ENCODE data around the gene MICU1. TPM values are rescaled to one million over a fixed set of nuclear protein-coding genes. Genes with fewer than 3 reads are reported as not detected.
"Not testable (repeated sequence)": the region's sequence is repeated elsewhere in the genome, so short reads cannot be mapped to it uniquely, and the experiment has no call there.

The MICU1 gene
- total RNA-seq, 2 donors from 2014 or later = 19.1 to 19.9 TPM

- H3K9me3 ChIP-seq (ENCODE audit: control insufficient read depth, low read length, poor library complexity, severe bottlenecking); H3K27me3 Mint-ChIP-seq; H3K27ac Mint-ChIP-seq; DNase-seq; H3K4me3 Mint-ChIP-seq; ATAC-seq: not testable (repeated sequence)
- Mint-ChIP-seq H3K36me3 (ENCODE audit: low read depth) (peaks cover 17% of the 10 kb centered on the region), H3K4me1 (peaks cover 12% of the 10 kb centered on the region)
These were observed 230.3 kb downstream of the MICU1 start for GRCh38 chr10:72395581-72395980.

- H3K9me3 ChIP-seq (ENCODE audit: control insufficient read depth, low read length, poor library complexity, severe bottlenecking) = no peaks in the 10 kb centered on the region
- Mint-ChIP-seq H3K27ac (no peak overlapping the region), H3K4me3 (no peak overlapping the region), H3K4me1 (peaks cover 9% of the 10 kb centered on the region), H3K36me3 (ENCODE audit: low read depth) (peaks cover 17% of the 10 kb centered on the region), H3K27me3 (no peaks in the 10 kb centered on the region)
- ATAC-seq (no peak), DNase-seq (no peak)
These were observed 233.3 kb downstream of the MICU1 start for GRCh38 chr10:72392571-72392970.

- DNase-seq (no peak), ATAC-seq (no peak)
- no peaks in the 10 kb centered on the region for H3K27me3 Mint-ChIP-seq
- H3K4me1 Mint-ChIP-seq = peaks cover 2% of the 10 kb centered on the region
- no peaks in the 10 kb centered on the region for H3K9me3 ChIP-seq (ENCODE audit: control insufficient read depth, low read length, poor library complexity, severe bottlenecking)
- no peak overlapping the region for H3K27ac Mint-ChIP-seq
- no peak overlapping the region for H3K4me3 Mint-ChIP-seq
- H3K36me3 Mint-ChIP-seq (ENCODE audit: low read depth) = peaks cover 8% of the 10 kb centered on the region
These were observed 235.1 kb downstream of the MICU1 start for GRCh38 chr10:72390764-72391163.

- Mint-ChIP-seq H3K4me3 (no peak overlapping the region), H3K27ac (no peak overlapping the region), H3K4me1 (peaks cover 4% of the 10 kb centered on the region), H3K27me3 (no peaks in the 10 kb centered on the region), H3K36me3 (ENCODE audit: low read depth) (peaks cover 8% of the 10 kb centered on the region)
- H3K9me3 ChIP-seq (ENCODE audit: control insufficient read depth, low read length, poor library complexity, severe bottlenecking) = no peaks in the 10 kb centered on the region
- ATAC-seq (no peak), DNase-seq (no peak)
These were observed 236.2 kb downstream of the MICU1 start for GRCh38 chr10:72389716-72390115.

GRCh38 chr10:72389014-72389413 lies 236.9 kb downstream of the MICU1 start:
- ATAC-seq = no peak
- Mint-ChIP-seq H3K27ac (no peak overlapping the region), H3K4me3 (no peak overlapping the region), H3K4me1 (peaks cover 4% of the 10 kb centered on the region), H3K27me3 (no peaks in the 10 kb centered on the region), H3K36me3 (ENCODE audit: low read depth) (peaks cover 8% of the 10 kb centered on the region)
- no peak for DNase-seq
- H3K9me3 ChIP-seq (ENCODE audit: control insufficient read depth, low read length, poor library complexity, severe bottlenecking) = no peaks in the 10 kb centered on the region

GRCh38 chr10:72388062-72388461 lies 237.8 kb downstream of the MICU1 start:
- no peak for ATAC-seq
- Mint-ChIP-seq H3K27ac (no peak overlapping the region), H3K4me1 (peaks cover 4% of the 10 kb centered on the region), H3K36me3 (ENCODE audit: low read depth) (peaks cover 5% of the 10 kb centered on the region), H3K4me3 (no peak overlapping the region), H3K27me3 (no peaks in the 10 kb centered on the region)
- no peaks in the 10 kb centered on the region for H3K9me3 ChIP-seq (ENCODE audit: control insufficient read depth, low read length, poor library complexity, severe bottlenecking)
- no peak for DNase-seq

GRCh38 chr10:72386916-72387586 lies 238.8 kb downstream of the MICU1 start:
- Mint-ChIP-seq H3K4me1 (peaks cover 2% of the 10 kb centered on the region), H3K27me3 (no peaks in the 10 kb centered on the region), H3K36me3 (ENCODE audit: low read depth) (no peaks in the 10 kb centered on the region), H3K4me3 (no peak overlapping the region), H3K27ac (no peak overlapping the region)
- no peak for ATAC-seq
- no peak for DNase-seq
- H3K9me3 ChIP-seq (ENCODE audit: control insufficient read depth, low read length, poor library complexity, severe bottlenecking) = no peaks in the 10 kb centered on the region

- H3K4me3 Mint-ChIP-seq = no peak overlapping the region
- no peaks in the 10 kb centered on the region for H3K9me3 ChIP-seq (ENCODE audit: control insufficient read depth, low read length, poor library complexity, severe bottlenecking)
- no peak overlapping the region for H3K27ac Mint-ChIP-seq
- DNase-seq (no peak), ATAC-seq (no peak)
- no peaks in the 10 kb centered on the region for H3K36me3 Mint-ChIP-seq (ENCODE audit: low read depth)
- H3K4me1 Mint-ChIP-seq = peaks cover 2% of the 10 kb centered on the region
- no peaks in the 10 kb centered on the region for H3K27me3 Mint-ChIP-seq
These were observed 240.2 kb downstream of the MICU1 start for GRCh38 chr10:72385724-72386123.

GRCh38 chr10:72384982-72385381 lies 240.9 kb downstream of the MICU1 start:
- not testable (repeated sequence) for ATAC-seq; H3K27ac Mint-ChIP-seq; H3K36me3 Mint-ChIP-seq (ENCODE audit: low read depth); H3K9me3 ChIP-seq (ENCODE audit: control insufficient read depth, low read length, poor library complexity, severe bottlenecking); DNase-seq; H3K4me1 Mint-ChIP-seq; H3K4me3 Mint-ChIP-seq; H3K27me3 Mint-ChIP-seq

- Mint-ChIP-seq H3K27me3 (no peaks in the 10 kb centered on the region), H3K4me3 (no peak overlapping the region), H3K36me3 (ENCODE audit: low read depth) (no peaks in the 10 kb centered on the region), H3K27ac (peak overlapping the region; percentile 53), H3K4me1 (peaks cover 6% of the 10 kb centered on the region)
- no peaks in the 10 kb centered on the region for H3K9me3 ChIP-seq (ENCODE audit: control insufficient read depth, low read length, poor library complexity, severe bottlenecking)
- ATAC-seq = no peak
- no peak for DNase-seq
These were observed 246.1 kb downstream of the MICU1 start for GRCh38 chr10:72379776-72380175.

GRCh38 chr10:72379062-72379461 lies 246.8 kb downstream of the MICU1 start:
- ATAC-seq (no peak), DNase-seq (no peak)
- Mint-ChIP-seq H3K36me3 (ENCODE audit: low read depth) (no peaks in the 10 kb centered on the region), H3K27me3 (no peaks in the 10 kb centered on the region), H3K4me3 (no peak overlapping the region), H3K27ac (no peak overlapping the region), H3K4me1 (peaks cover 6% of the 10 kb centered on the region)
- H3K9me3 ChIP-seq (ENCODE audit: control insufficient read depth, low read length, poor library complexity, severe bottlenecking) = no peaks in the 10 kb centered on the region

GRCh38 chr10:72375585-72375984 lies 250.3 kb downstream of the MICU1 start:
- no peaks in the 10 kb centered on the region for H3K27me3 Mint-ChIP-seq
- H3K27ac Mint-ChIP-seq = no peak overlapping the region
- H3K36me3 Mint-ChIP-seq (ENCODE audit: low read depth) = no peaks in the 10 kb centered on the region
- ATAC-seq (no peak), DNase-seq (no peak)
- no peak overlapping the region for H3K4me3 Mint-ChIP-seq
- H3K9me3 ChIP-seq (ENCODE audit: control insufficient read depth, low read length, poor library complexity, severe bottlenecking) = no peaks in the 10 kb centered on the region
- peaks cover 7% of the 10 kb centered on the region for H3K4me1 Mint-ChIP-seq

- Mint-ChIP-seq H3K4me3 (no peak overlapping the region), H3K4me1 (peaks cover 11% of the 10 kb centered on the region), H3K27ac (no peak overlapping the region), H3K27me3 (no peaks in the 10 kb centered on the region), H3K36me3 (ENCODE audit: low read depth) (no peaks in the 10 kb centered on the region)
- no peaks in the 10 kb centered on the region for H3K9me3 ChIP-seq (ENCODE audit: control insufficient read depth, low read length, poor library complexity, severe bottlenecking)
- DNase-seq (no peak), ATAC-seq (no peak)
These were observed 250.7 kb downstream of the MICU1 start for GRCh38 chr10:72375173-72375572.

- H3K4me1 Mint-ChIP-seq = peaks cover 15% of the 10 kb centered on the region
- peak overlapping the region; percentile 45 for H3K4me3 Mint-ChIP-seq
- DNase-seq = no peak
- H3K27ac Mint-ChIP-seq = peak overlapping the region; percentile 87
- ATAC-seq = peak; percentile 96
- H3K9me3 ChIP-seq (ENCODE audit: control insufficient read depth, low read length, poor library complexity, severe bottlenecking) = no peaks in the 10 kb centered on the region
- no peaks in the 10 kb centered on the region for H3K27me3 Mint-ChIP-seq
- no peaks in the 10 kb centered on the region for H3K36me3 Mint-ChIP-seq (ENCODE audit: low read depth)
These were observed 255.6 kb downstream of the MICU1 start for GRCh38 chr10:72370201-72370722.

Measured in T-helper 17 cell (primary cell).